ENCODE data around the gene ARMC7.

- no peak for TF ChIP-seq POLR2A (IDR thresholded peaks at IDR 0.05; ENCODE audit: low read depth, low read length)
- TF ChIP-seq POLR2AphosphoS5 (IDR thresholded peaks at IDR 0.05; ENCODE audit: low read depth, low read length), result no peak
- no peak for TF ChIP-seq TAF1 (IDR thresholded peaks at IDR 0.05; ENCODE audit: low read depth, low read length)
- TF ChIP-seq SPI1 (IDR thresholded peaks at IDR 0.05; ENCODE audit: low read depth, low read length), result no peak
These were observed 9.7 kb upstream of the ARMC7 start for GRCh38 chr17:75099881-75100595.
